ENCODE results near the gene MBNL1. TPM values are rescaled to one million over a fixed set of nuclear protein-coding genes. Genes with fewer than 3 reads are reported as not detected.
"Not testable (repeated sequence)": the region's sequence is repeated elsewhere in the genome, so short reads cannot be mapped to it uniquely, and the experiment has no call there.

Gene MBNL1
- total RNA-seq, 1 donor from 2014 or later, result 36.2 TPM

- Mint-ChIP-seq H3K36me3 (ENCODE audit: low read depth) (peaks cover 19% of the 10 kb centered on the region), H3K27me3 (ENCODE audit: low read depth) (no peaks in the 10 kb centered on the region), H3K4me1 (peaks cover 20% of the 10 kb centered on the region), H3K4me3 (no peak overlapping the region), H3K27ac (ENCODE audit: unreplicated experiment) (no peak overlapping the region), H3K9me3 (peaks cover 7% of the 10 kb centered on the region)
- no peak for DNase-seq (ENCODE audit: low read depth, low spot score)
- TF ChIP-seq CTCF (conservative IDR thresholded peaks at IDR 0.05), result no peak
Measured at GRCh38 chr3:152434142-152434541, 165.4 kb downstream of the MBNL1 start.

DNA sequence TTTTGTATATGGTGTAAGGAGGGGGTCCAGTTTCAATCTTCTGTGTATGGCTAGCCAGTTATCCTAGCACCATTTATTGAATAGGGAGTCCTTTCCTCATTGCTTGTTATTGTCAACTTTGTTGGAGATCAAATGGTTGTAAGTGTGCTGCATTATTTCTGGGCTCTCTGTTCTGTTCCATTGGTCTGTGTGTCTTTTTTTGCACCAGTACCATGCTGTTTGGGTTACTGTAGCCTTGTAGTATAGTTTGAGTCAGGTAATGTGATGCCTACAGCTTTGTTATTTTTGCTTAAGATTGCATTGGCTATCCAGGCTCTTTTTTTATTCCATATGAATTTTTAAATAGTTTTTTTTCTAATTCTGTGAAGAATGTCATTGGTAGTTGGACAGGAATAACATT lies 166.5 kb downstream of the MBNL1 start:
- peaks cover 19% of the 10 kb centered on the region for H3K36me3 Mint-ChIP-seq (ENCODE audit: low read depth)
- not testable (repeated sequence) for H3K27ac Mint-ChIP-seq (ENCODE audit: unreplicated experiment); DNase-seq (ENCODE audit: low read depth, low spot score); H3K9me3 Mint-ChIP-seq; H3K4me3 Mint-ChIP-seq; H3K27me3 Mint-ChIP-seq (ENCODE audit: low read depth)
- H3K4me1 Mint-ChIP-seq, result peaks cover 20% of the 10 kb centered on the region

- H3K27ac Mint-ChIP-seq (ENCODE audit: unreplicated experiment), result no peak overlapping the region
- H3K9me3 Mint-ChIP-seq, result peaks cover 7% of the 10 kb centered on the region
- peaks cover 18% of the 10 kb centered on the region for H3K36me3 Mint-ChIP-seq (ENCODE audit: low read depth)
- no peak overlapping the region for H3K4me3 Mint-ChIP-seq
- TF ChIP-seq CTCF (conservative IDR thresholded peaks at IDR 0.05), result no peak
- no peaks in the 10 kb centered on the region for H3K27me3 Mint-ChIP-seq (ENCODE audit: low read depth)
- DNase-seq (ENCODE audit: low read depth, low spot score), result no peak
- peaks cover 16% of the 10 kb centered on the region for H3K4me1 Mint-ChIP-seq
Measured at GRCh38 chr3:152436707-152437590, 168.2 kb downstream of the MBNL1 start.

DNA sequence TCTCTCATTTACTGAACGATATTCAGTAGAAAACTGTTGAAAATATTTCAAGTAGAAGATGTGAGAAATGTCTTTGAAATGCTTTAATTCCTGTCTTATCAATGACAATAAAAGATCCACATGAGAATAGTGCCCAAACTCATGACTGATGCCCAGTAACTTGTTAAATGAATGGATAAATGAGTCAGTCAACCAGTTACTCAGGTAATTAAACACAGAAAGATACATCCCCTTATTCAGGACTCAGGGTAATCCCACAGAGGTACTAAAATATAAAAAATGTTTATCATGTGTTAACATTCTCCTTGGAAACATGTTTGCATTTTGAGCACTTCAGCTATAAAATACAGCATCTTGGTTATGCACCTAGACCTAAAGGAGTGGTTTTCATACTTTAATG lies 169.5 kb downstream of the MBNL1 start:
- TF ChIP-seq CTCF (conservative IDR thresholded peaks at IDR 0.05), result no peak
- H3K4me3 Mint-ChIP-seq, result no peak overlapping the region
- H3K27me3 Mint-ChIP-seq (ENCODE audit: low read depth), result no peaks in the 10 kb centered on the region
- H3K4me1 Mint-ChIP-seq, result peaks cover 19% of the 10 kb centered on the region
- peaks cover 15% of the 10 kb centered on the region for H3K36me3 Mint-ChIP-seq (ENCODE audit: low read depth)
- H3K9me3 Mint-ChIP-seq, result peaks cover 7% of the 10 kb centered on the region
- H3K27ac Mint-ChIP-seq (ENCODE audit: unreplicated experiment), result no peak overlapping the region
- no peak for DNase-seq (ENCODE audit: low read depth, low spot score)

DNA sequence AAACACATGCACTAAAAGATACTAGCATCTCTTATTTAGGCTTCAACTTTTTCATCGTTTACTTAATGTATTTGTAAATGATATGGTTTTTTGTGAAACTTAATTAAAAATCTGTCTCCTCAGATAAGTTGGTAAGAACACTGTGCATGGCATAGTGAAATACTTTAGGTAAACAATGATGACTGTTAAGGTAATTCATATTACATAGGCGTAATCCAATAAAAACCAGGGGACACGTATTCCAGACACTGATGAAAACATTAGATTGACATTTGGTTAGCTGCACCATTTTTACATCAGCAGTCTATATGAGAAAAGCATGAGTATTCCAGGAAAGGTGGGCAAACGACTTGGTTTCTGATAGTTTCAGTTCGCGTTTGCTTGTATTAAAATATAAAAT lies 170.0 kb downstream of the MBNL1 start:
- no peaks in the 10 kb centered on the region for H3K27me3 Mint-ChIP-seq (ENCODE audit: low read depth)
- H3K4me1 Mint-ChIP-seq, result peaks cover 20% of the 10 kb centered on the region
- H3K36me3 Mint-ChIP-seq (ENCODE audit: low read depth), result peaks cover 15% of the 10 kb centered on the region
- no peak for TF ChIP-seq CTCF (conservative IDR thresholded peaks at IDR 0.05)
- H3K9me3 Mint-ChIP-seq, result peaks cover 7% of the 10 kb centered on the region
- H3K4me3 Mint-ChIP-seq, result no peak overlapping the region
- no peak overlapping the region for H3K27ac Mint-ChIP-seq (ENCODE audit: unreplicated experiment)
- no peak for DNase-seq (ENCODE audit: low read depth, low spot score)

DNA sequence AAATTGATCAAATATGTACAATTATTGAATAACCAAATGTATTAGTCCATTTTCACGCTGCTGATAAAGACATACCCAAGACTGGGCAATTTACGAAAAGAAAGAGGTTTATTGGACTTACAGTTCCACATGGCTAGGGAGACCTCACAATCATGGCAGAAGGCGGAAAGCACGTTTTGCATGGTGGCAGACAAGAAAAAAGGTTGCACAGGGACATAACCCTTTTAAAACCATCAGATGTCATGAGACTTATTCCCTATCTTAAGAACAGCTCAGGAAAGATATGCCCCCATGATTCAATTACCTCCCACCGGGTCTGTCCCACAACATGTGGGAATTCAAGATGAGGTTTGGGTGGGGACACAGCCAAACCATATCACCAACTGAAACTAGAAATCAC lies 171.5 kb downstream of the MBNL1 start:
- H3K4me1 Mint-ChIP-seq, result peaks cover 26% of the 10 kb centered on the region
- not testable (repeated sequence) for H3K27me3 Mint-ChIP-seq (ENCODE audit: low read depth); H3K4me3 Mint-ChIP-seq; H3K36me3 Mint-ChIP-seq (ENCODE audit: low read depth); DNase-seq (ENCODE audit: low read depth, low spot score); H3K9me3 Mint-ChIP-seq; H3K27ac Mint-ChIP-seq (ENCODE audit: unreplicated experiment)
